ENCODE data around the gene TRIM13.

Gene TRIM13

GRCh38 chr13:49996161-49996915 lies 504 bp upstream of the TRIM13 start:
- DNase-seq (ENCODE audit: low read depth): peak; percentile 61
- peak overlapping the region; percentile 73 for H3K4me3 ChIP-seq (ENCODE audit: control insufficient read depth, low read depth, low read length)
- no peak for TF ChIP-seq CTCF (IDR thresholded peaks at IDR 0.05; ENCODE audit: control insufficient read depth, insufficient read depth, low read depth, low read length, missing control alignments)

- DNase-seq (ENCODE audit: low read depth): no peak
- no peak for TF ChIP-seq CTCF (IDR thresholded peaks at IDR 0.05; ENCODE audit: control insufficient read depth, insufficient read depth, low read depth, low read length, missing control alignments)
- H3K4me3 ChIP-seq (ENCODE audit: control insufficient read depth, low read depth, low read length): peak overlapping the region; percentile 83
Observed at GRCh38 chr13:49997955-49998354, 1.1 kb downstream of the TRIM13 start.

- no peak for TF ChIP-seq CTCF (IDR thresholded peaks at IDR 0.05; ENCODE audit: control insufficient read depth, insufficient read depth, low read depth, low read length, missing control alignments)
- no peak for DNase-seq (ENCODE audit: low read depth)
- no peak overlapping the region for H3K4me3 ChIP-seq (ENCODE audit: control insufficient read depth, low read depth, low read length)
Observed at GRCh38 chr13:49998714-49999624, 2.1 kb downstream of the TRIM13 start.

GRCh38 chr13:50001287-50001686 lies 4.4 kb downstream of the TRIM13 start:
- TF ChIP-seq CTCF (IDR thresholded peaks at IDR 0.05; ENCODE audit: control insufficient read depth, insufficient read depth, low read depth, low read length, missing control alignments): no peak
- no peak overlapping the region for H3K4me3 ChIP-seq (ENCODE audit: control insufficient read depth, low read depth, low read length)
- no peak for DNase-seq (ENCODE audit: low read depth)

- DNase-seq (ENCODE audit: low read depth): no peak
- TF ChIP-seq CTCF (IDR thresholded peaks at IDR 0.05; ENCODE audit: control insufficient read depth, insufficient read depth, low read depth, low read length, missing control alignments): no peak
- H3K4me3 ChIP-seq (ENCODE audit: control insufficient read depth, low read depth, low read length): no peak overlapping the region
Observed at GRCh38 chr13:50006426-50007135, 9.7 kb downstream of the TRIM13 start.

- no peak for DNase-seq (ENCODE audit: low read depth)
- TF ChIP-seq CTCF (IDR thresholded peaks at IDR 0.05; ENCODE audit: control insufficient read depth, insufficient read depth, low read depth, low read length, missing control alignments): no peak
- no peak overlapping the region for H3K4me3 ChIP-seq (ENCODE audit: control insufficient read depth, low read depth, low read length)
Observed at GRCh38 chr13:50011461-50011860, 14.6 kb downstream of the TRIM13 start.

All from AG09309 (cell line).